ENCODE data around the gene EPS8L2.

The EPS8L2 gene

GRCh38 chr11:723120-723883 is 17.3 kb downstream of the EPS8L2 start:
- Histone ChIP-seq H3K27me3 (replicated peaks) (peaks cover 30% of the 10 kb centered on the region), H3K4me3 (ENCODE audit: low read depth, low read length) (no peak overlapping the region), H3K36me3 (replicated peaks) (no peaks in the 10 kb centered on the region), H3K27ac (no peak overlapping the region)
- no peak for DNase-seq
- peak; percentile 68 for TF ChIP-seq CTCF (IDR thresholded peaks at IDR 0.05; ENCODE audit: low read depth, low read length, missing control alignments)
- in situ Hi-C loops (cut with HindIII; ENCODE audit: low pct_ligation_motif_present, low sequenced_read_pairs), result no loop called here

- peaks cover 30% of the 10 kb centered on the region for H3K27me3 ChIP-seq (replicated peaks)
- no peaks in the 10 kb centered on the region for H3K36me3 ChIP-seq (replicated peaks)
- TF ChIP-seq CTCF (IDR thresholded peaks at IDR 0.05; ENCODE audit: low read depth, low read length, missing control alignments), result no peak
- no peak overlapping the region for H3K27ac ChIP-seq
- DNase-seq, result no peak
- H3K4me3 ChIP-seq (ENCODE audit: low read depth, low read length), result no peak overlapping the region
- in situ Hi-C loops (cut with HindIII; ENCODE audit: low pct_ligation_motif_present, low sequenced_read_pairs), result no loop called here
Measured at GRCh38 chr11:724049-724777, 18.2 kb downstream of the EPS8L2 start.

GRCh38 chr11:724778-725386 is 18.9 kb downstream of the EPS8L2 start:
- no peak overlapping the region for H3K27ac ChIP-seq
- no peaks in the 10 kb centered on the region for H3K36me3 ChIP-seq (replicated peaks)
- H3K4me3 ChIP-seq (ENCODE audit: low read depth, low read length), result no peak overlapping the region
- in situ Hi-C loops (cut with HindIII; ENCODE audit: low pct_ligation_motif_present, low sequenced_read_pairs), result no loop called here
- peaks cover 30% of the 10 kb centered on the region for H3K27me3 ChIP-seq (replicated peaks)
- DNase-seq, result no peak
- no peak for TF ChIP-seq CTCF (IDR thresholded peaks at IDR 0.05; ENCODE audit: low read depth, low read length, missing control alignments)

GRCh38 chr11:725624-726202 is 19.7 kb downstream of the EPS8L2 start:
- Histone ChIP-seq H3K4me3 (ENCODE audit: low read depth, low read length) (no peak overlapping the region), H3K36me3 (replicated peaks) (no peaks in the 10 kb centered on the region), H3K27me3 (replicated peaks) (peaks cover 27% of the 10 kb centered on the region), H3K27ac (no peak overlapping the region)
- DNase-seq, result no peak
- in situ Hi-C loops (cut with HindIII; ENCODE audit: low pct_ligation_motif_present, low sequenced_read_pairs), result no loop called here
- TF ChIP-seq CTCF (IDR thresholded peaks at IDR 0.05; ENCODE audit: low read depth, low read length, missing control alignments), result no peak

GRCh38 chr11:726278-727220 is 20.5 kb downstream of the EPS8L2 start:
- Histone ChIP-seq H3K4me3 (ENCODE audit: low read depth, low read length) (no peak overlapping the region), H3K27ac (no peak overlapping the region), H3K36me3 (replicated peaks) (no peaks in the 10 kb centered on the region), H3K27me3 (replicated peaks) (peaks cover 20% of the 10 kb centered on the region)
- no peak for TF ChIP-seq CTCF (IDR thresholded peaks at IDR 0.05; ENCODE audit: low read depth, low read length, missing control alignments)
- in situ Hi-C loops (cut with HindIII; ENCODE audit: low pct_ligation_motif_present, low sequenced_read_pairs), result no loop called here
- no peak for DNase-seq

Data from brain microvascular endothelial cell (primary cell).